Measurements from ENCODE around the gene MDFI.

MDFI gene

GRCh38 chr6:41651246-41651961, 13.1 kb downstream of the MDFI start:
- no peak for DNase-seq (ENCODE audit: low read depth)

GRCh38 chr6:41651962-41652657, 13.8 kb downstream of the MDFI start:
- DNase-seq (ENCODE audit: low read depth): no peak

GRCh38 chr6:41652866-41653652, 14.8 kb downstream of the MDFI start:
- peak; percentile 50 for DNase-seq (ENCODE audit: low read depth)

GRCh38 chr6:41653691-41654090, 15.4 kb downstream of the MDFI start:
- no peak for DNase-seq (ENCODE audit: low read depth)

- no peak for DNase-seq (ENCODE audit: low read depth)
Observed at GRCh38 chr6:41654151-41654697, 16.0 kb downstream of the MDFI start.

GRCh38 chr6:41654698-41655151, 16.5 kb downstream of the MDFI start:
- no peak for DNase-seq (ENCODE audit: low read depth)

- DNase-seq (ENCODE audit: low read depth): no peak
Observed at GRCh38 chr6:41655176-41655575, 16.9 kb downstream of the MDFI start.

GRCh38 chr6:41655646-41656001, 17.4 kb downstream of the MDFI start:
- DNase-seq (ENCODE audit: low read depth): no peak

- DNase-seq (ENCODE audit: low read depth): peak; percentile 22
Observed at GRCh38 chr6:41656002-41656691, 17.9 kb downstream of the MDFI start.

GRCh38 chr6:41657131-41658094, 19.1 kb downstream of the MDFI start:
- no peak for DNase-seq (ENCODE audit: low read depth)

GRCh38 chr6:41658636-41659035, 20.4 kb downstream of the MDFI start:
- no peak for DNase-seq (ENCODE audit: low read depth)

GRCh38 chr6:41659935-41660334, 21.7 kb downstream of the MDFI start:
- DNase-seq (ENCODE audit: low read depth): no peak

- DNase-seq (ENCODE audit: low read depth): no peak
Observed at GRCh38 chr6:41663568-41663967, 25.3 kb downstream of the MDFI start.

GRCh38 chr6:41664271-41664670, 26.0 kb downstream of the MDFI start:
- DNase-seq (ENCODE audit: low read depth): no peak

- no peak for DNase-seq (ENCODE audit: low read depth)
Observed at GRCh38 chr6:41667195-41667594, 28.9 kb downstream of the MDFI start.

GRCh38 chr6:41668968-41669367, 30.7 kb downstream of the MDFI start:
- DNase-seq (ENCODE audit: low read depth): no peak

GRCh38 chr6:41670703-41671360, 32.6 kb downstream of the MDFI start:
- no peak for DNase-seq (ENCODE audit: low read depth)

- DNase-seq (ENCODE audit: low read depth): no peak
Observed at GRCh38 chr6:41671376-41671775, 33.1 kb downstream of the MDFI start.

- DNase-seq (ENCODE audit: low read depth): no peak
Observed at GRCh38 chr6:41672016-41672415, 33.7 kb downstream of the MDFI start.
